HCT116 (cell line): Measurements from ENCODE around the gene PDZD4. TPM values are rescaled to one million over a fixed set of nuclear protein-coding genes. Genes with fewer than 3 reads are reported as not detected.

Experiments
- ATAC-seq: fragments of 200-7000 bp; cut with Tn5 transposase; 2 replicates; pipeline ENCODE4 v1.9.1; 2020; ENCODE audit warnings: mild to moderate bottlenecking, moderate library complexity
- BruUV-seq: library from RNA; stranded (reverse); fragments of 400-500 nt; replicated peaks from 2 replicates; lab custom pipeline; 2021; lab: Mats Ljungman, UMichigan
- CTCF ChIA-PET: fragments of 300-600 bp; sonication (Branson Sonifier 250); formaldehyde crosslinking; loops from one replicate; lab custom pipeline; 2021; ENCODE audit warnings: antibody characterized with exemption; lab: Charles Lee
- POLR2A ChIA-PET: fragments of 300-600, 350-600 bp; sonication (Branson Sonifier 250); formaldehyde crosslinking; loops from one replicate; lab custom pipeline; 2021; ENCODE audit warnings: antibody characterized with exemption; lab: Charles Lee
- RAD21 ChIA-PET, 2 experiments: fragments of 300-600 bp; sonication (Branson Sonifier 250); formaldehyde crosslinking; loops; one replicate each; lab custom pipeline; 2023; ENCODE audit warnings: low total read pairs in 2 of 2; ENCODE audit not compliant: uncharacterized antibody in 2 of 2, unreplicated experiment in 2 of 2, low non-redundant PET in 1 of 2; lab: Charles Lee
- DNase-seq: peaks from one replicate; pipeline ENCODE4 v3.0.0-alpha.2; 2010; ENCODE audit warnings: low read depth, low spot score
- H2AFZ ChIP-seq: fragments of 200-600 bp; shearing (Covaris generic), sonication (generic); 2 replicates; pipeline ENCODE4 v1.6.1; 2017; ENCODE audit warnings: low read depth, mixed run types, mixed read lengths, antibody characterized with exemption, low read length; ENCODE audit not compliant: poor library complexity, severe bottlenecking
- H3K27ac ChIP-seq: 2 replicates; pipeline ENCODE4 v1.5.1; 2012; ENCODE audit warnings: low read depth, low read length
- H3K27me3 ChIP-seq: fragments of 200-600 bp; sonication (generic); 2 replicates; pipeline ENCODE4 v1.6.1; 2016; ENCODE audit warnings: mixed run types, low read length, mixed read lengths; ENCODE audit not compliant: insufficient read depth
- H3K36me3 ChIP-seq, 2 experiments: fragments of 200-500 bp in 1 of 2; fragments of 200-600 bp in 1 of 2; sonication (Bioruptor generic) in 1 of 2; sonication (generic) in 1 of 2; 2 replicates each; pipeline versions ENCODE4 v1.5.1 to v1.6.1; 2014 to 2016; ENCODE audit warnings: low read length in 2 of 2, inconsistent platforms in 1 of 2, mixed read lengths in 1 of 2, mixed run types in 1 of 2; ENCODE audit not compliant: insufficient read depth in 2 of 2, control insufficient read depth in 1 of 2
- H3K4me1 ChIP-seq, 2 experiments: fragments of 200-600 bp in 1 of 2; sonication (generic) in 1 of 2; 2 replicates each; pipeline versions ENCODE4 v1.5.1 to v1.6.1; 2012 to 2017; ENCODE audit warnings: low read length in 2 of 2, inconsistent platforms in 1 of 2, mild to moderate bottlenecking in 1 of 2, mixed read lengths in 1 of 2, mixed run types in 1 of 2, moderate library complexity in 1 of 2; ENCODE audit not compliant: insufficient read depth in 2 of 2, control insufficient read depth in 1 of 2
- H3K4me2 ChIP-seq: fragments of 200-600 bp; sonication (generic); 2 replicates; pipeline ENCODE4 v1.6.1; 2017; ENCODE audit warnings: mixed run types, low read length, mixed read lengths
- H3K4me3 ChIP-seq, 2 experiments: fragments of 200-600 bp in 1 of 2; sonication (generic) in 1 of 2; replicated peaks in 1 of 2; 2 replicates each; pipeline ENCODE4 v1.5.1; 2011 to 2016; ENCODE audit warnings: low read length in 2 of 2, control low read depth in 1 of 2, low read depth in 1 of 2, mild to moderate bottlenecking in 1 of 2, mixed read lengths in 1 of 2, mixed run types in 1 of 2
- H3K79me2 ChIP-seq: fragments of 200-600 bp; sonication (generic); 2 replicates; pipeline ENCODE4 v1.6.1; 2017; ENCODE audit warnings: mild to moderate bottlenecking, mixed run types, low read length, moderate library complexity, mixed read lengths; ENCODE audit not compliant: insufficient read depth
- H3K9ac ChIP-seq: fragments of 200-600 bp; sonication (generic); 2 replicates; pipeline ENCODE4 v1.6.1; 2016; ENCODE audit warnings: low read length, mixed read lengths
- H3K9me2 ChIP-seq: fragments of 200-600 bp; sonication (generic), shearing (Covaris generic); 2 replicates; pipeline ENCODE4 v1.6.1; 2017; ENCODE audit warnings: mixed run types, mild to moderate bottlenecking, moderate library complexity; ENCODE audit not compliant: insufficient read depth
- H3K9me3 ChIP-seq, 2 experiments: fragments of 200-500 bp in 1 of 2; fragments of 200-600 bp in 1 of 2; sonication (Bioruptor generic) in 1 of 2; sonication (generic) in 1 of 2; 2 replicates each; pipeline ENCODE4 v1.6.1; 2014 to 2017; ENCODE audit warnings: low read length in 2 of 2, mixed read lengths in 2 of 2, inconsistent platforms in 1 of 2, low read depth in 1 of 2, mild to moderate bottlenecking in 1 of 2, mixed run types in 1 of 2, moderate library complexity in 1 of 2; ENCODE audit not compliant: control insufficient read depth in 1 of 2, insufficient read depth in 1 of 2
- H4K20me1 ChIP-seq: fragments of 200-600 bp; sonication (generic), shearing (Covaris generic); 2 replicates; pipeline ENCODE4 v1.6.1; 2017; ENCODE audit warnings: mixed run types, mild to moderate bottlenecking, moderate library complexity; ENCODE audit not compliant: insufficient read depth
- EGR1 ChIP-seq: IDR thresholded peaks from 2 replicates; pipeline ENCODE4 v1.6.1; 2012; ENCODE audit warnings: low read depth
- FOSL1 ChIP-seq: IDR thresholded peaks from 2 replicates; pipeline ENCODE4 v1.6.1; 2012; ENCODE audit warnings: low read depth
- POLR2AphosphoS5 ChIP-seq: IDR thresholded peaks from 2 replicates; pipeline ENCODE4 v1.6.1; 2011; ENCODE audit warnings: mild to moderate bottlenecking, low read depth, low read length, moderate library complexity
- SP1 ChIP-seq: IDR thresholded peaks from 2 replicates; pipeline ENCODE4 v1.6.1; 2012; ENCODE audit warnings: low read depth
- SRF ChIP-seq: IDR thresholded peaks from 2 replicates; pipeline ENCODE4 v1.6.1; 2012; ENCODE audit warnings: low read depth
- intact Hi-C: fragments of 100-400 bp; cut with micrococcal nuclease; formaldehyde crosslinking; loops from 2 replicates; pipeline ENCODE4 v1.10.0; 2022
- total RNA-seq: library from RNA; stranded (reverse); gene quantifications from one replicate; pipeline ENCODE4 v1.2.1, GENCODE V29; 2021; ENCODE audit not compliant: unreplicated experiment
- TF ChIP-seq, protein P1 (sequence below): IDR thresholded peaks from 2 replicates; pipeline ENCODE4 v1.6.1; 2012

Gene PDZD4
- total RNA-seq, 1 experiment from 2014 or later: 0.30 TPM

DNA sequence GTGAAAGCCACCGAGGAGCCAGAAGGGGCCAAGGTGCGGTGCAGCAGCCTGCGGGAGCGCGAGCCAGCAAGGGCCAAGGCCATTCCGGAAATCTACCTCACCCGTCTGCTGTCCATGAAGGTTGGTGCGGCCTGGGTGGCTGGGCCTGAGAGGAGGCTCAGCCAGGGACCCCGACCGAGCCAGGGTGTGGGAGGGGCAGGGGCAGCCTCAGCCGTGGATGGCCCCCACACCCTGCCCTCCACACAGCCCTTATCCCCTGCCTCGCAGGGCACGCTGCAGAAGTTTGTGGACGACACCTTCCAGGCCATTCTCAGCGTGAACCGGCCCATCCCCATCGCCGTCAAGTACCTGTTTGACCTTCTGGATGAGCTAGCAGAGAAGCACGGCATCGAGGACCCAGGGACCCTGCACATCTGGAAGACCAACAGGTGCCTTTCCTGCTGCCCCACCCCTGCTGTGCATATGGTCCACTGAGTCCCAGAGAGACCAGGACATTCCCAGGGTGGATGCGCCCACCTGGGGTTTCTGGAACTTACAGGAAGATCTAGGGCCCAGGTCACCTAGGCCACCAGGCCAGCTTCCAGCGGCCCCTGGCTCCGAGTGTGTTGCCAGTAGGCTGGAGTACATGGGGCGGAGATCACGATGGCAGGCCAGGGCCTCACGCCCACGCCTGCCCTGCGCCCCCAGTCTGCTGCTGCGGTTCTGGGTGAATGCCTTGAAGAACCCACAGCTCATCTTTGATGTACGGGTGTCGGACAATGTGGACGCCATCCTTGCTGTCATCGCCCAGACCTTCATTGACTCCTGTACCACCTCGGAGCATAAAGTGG lies 52.9 kb downstream of the PDZD4 start:
- ChIA-PET RAD21 (no interaction called here), CTCF (no interaction called here), POLR2A (no interaction called here)
- intact Hi-C loops: no loop called here
- H3K4me1 ChIP-seq: peaks cover 0 to 6% of the 10 kb centered on the region in 2 experiments; a peak in 1 of 4 replicates
- ATAC-seq: no peak
- DNase-seq: no peak
- H3K9me3 ChIP-seq: no peaks in the 10 kb centered on the region
- no peaks in the 10 kb centered on the region for H3K79me2 ChIP-seq
- H3K36me3 ChIP-seq: no peaks in the 10 kb centered on the region
- TF ChIP-seq SRF: no peak
- no peak for TF ChIP-seq FOSL1
- no peak for TF ChIP-seq POLR2AphosphoS5
- TF ChIP-seq, protein P1, sequence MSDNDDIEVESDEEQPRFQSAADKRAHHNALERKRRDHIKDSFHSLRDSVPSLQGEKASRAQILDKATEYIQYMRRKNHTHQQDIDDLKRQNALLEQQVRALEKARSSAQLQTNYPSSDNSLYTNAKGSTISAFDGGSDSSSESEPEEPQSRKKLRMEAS: no peak
- H3K4me2 ChIP-seq: no peak overlapping the region
- H3K4me3 ChIP-seq: no peak overlapping the region
- H3K9ac ChIP-seq: no peak overlapping the region
- no peaks in the 10 kb centered on the region for H3K27me3 ChIP-seq
- H2AFZ ChIP-seq: no peak overlapping the region
- H4K20me1 ChIP-seq: no peaks in the 10 kb centered on the region
- H3K27ac ChIP-seq: no peak overlapping the region; the same call in 1 of the 2 replicates
- no peaks in the 10 kb centered on the region for H3K9me2 ChIP-seq
- no TSS peak for BruUV-seq

DNA sequence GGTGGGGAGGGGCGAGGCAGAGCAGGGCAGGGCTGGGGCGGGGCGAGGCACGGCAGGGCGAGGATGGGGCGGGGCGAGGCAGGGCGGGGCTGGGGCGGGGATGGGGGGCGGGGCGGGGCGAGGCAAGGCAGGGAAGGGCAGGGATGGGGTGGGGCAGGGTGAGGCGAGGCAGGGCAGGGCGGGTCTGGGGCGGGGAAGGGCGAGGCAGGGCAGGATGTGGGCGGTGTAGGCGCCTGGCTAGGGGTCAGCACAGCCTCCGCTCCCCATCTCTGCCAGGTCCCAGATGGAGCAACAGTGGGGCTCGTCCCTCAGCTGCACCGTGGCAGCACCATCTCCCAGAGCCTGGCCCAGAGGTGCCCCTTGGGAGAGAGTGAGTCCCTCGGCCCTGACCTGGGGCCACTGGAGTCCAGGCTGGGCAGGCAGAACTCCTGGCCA lies 53.7 kb downstream of the PDZD4 start:
- no peak overlapping the region for H3K27ac ChIP-seq
- DNase-seq: no peak
- no peaks in the 10 kb centered on the region for H3K36me3 ChIP-seq
- ATAC-seq: peak; percentile 38
- H3K9me3 ChIP-seq: no peaks in the 10 kb centered on the region
- H3K9ac ChIP-seq: no peak overlapping the region
- RAD21 ChIA-PET: no interaction called here
- H3K27me3 ChIP-seq: no peaks in the 10 kb centered on the region
- H3K4me3 ChIP-seq: no peak overlapping the region
- no peaks in the 10 kb centered on the region for H4K20me1 ChIP-seq
- POLR2A ChIA-PET: no interaction called here
- no peaks in the 10 kb centered on the region for H3K79me2 ChIP-seq
- no peak overlapping the region for H3K4me2 ChIP-seq
- no peak overlapping the region for H2AFZ ChIP-seq
- BruUV-seq: no TSS peak
- H3K4me1 ChIP-seq: peaks cover 0 to 6% of the 10 kb centered on the region in 2 experiments; a peak in 1 of 4 replicates
- TF ChIP-seq SP1: 0 out of 2 replicates have a peak, but pooled peaks have one; percentile 38
- no peak for TF ChIP-seq EGR1
- no peaks in the 10 kb centered on the region for H3K9me2 ChIP-seq
- CTCF ChIA-PET: no interaction called here
- intact Hi-C loops: no loop called here
